IgD-negative memory B cell (primary cell): ENCODE data around the gene PRKCA. TPM values are rescaled to one million over a fixed set of nuclear protein-coding genes. Genes with fewer than 3 reads are reported as not detected.
A peak's percentile ranks its signal among the peaks of the same experiment; 100 is the strongest.
"Not testable (repeated sequence)": the region's sequence is repeated elsewhere in the genome, so short reads cannot be mapped to it uniquely, and the experiment has no call there.

Source experiments
- H3K27ac Mint-ChIP-seq, 3 donors: one replicate each; pipeline ENCODE4 v1.8.0; 2020 to 2022; ENCODE audit warnings: mild to moderate bottlenecking in 3 of 3, mixed read lengths in 3 of 3, moderate library complexity in 1 of 3
- H3K27me3 Mint-ChIP-seq: one replicate; pipeline ENCODE4 v1.8.0; 2021; ENCODE audit warnings: mixed read lengths
- H3K36me3 Mint-ChIP-seq: one replicate; pipeline ENCODE4 v1.8.0; 2020; ENCODE audit warnings: mild to moderate bottlenecking, mixed read lengths
- H3K4me1 Mint-ChIP-seq, 3 donors: one replicate each; pipeline ENCODE4 v1.8.0; 2020 to 2022; ENCODE audit warnings: mixed read lengths in 3 of 3, mild to moderate bottlenecking in 1 of 3
- H3K4me3 Mint-ChIP-seq, 4 donors: one replicate each; pipeline ENCODE4 v1.8.0; 2020 to 2022; ENCODE audit warnings: mild to moderate bottlenecking in 4 of 4, mixed read lengths in 4 of 4, moderate library complexity in 3 of 4
- H3K9me3 Mint-ChIP-seq, 3 donors: one replicate each; pipeline ENCODE4 v1.8.0; 2020 to 2021; ENCODE audit warnings: mixed read lengths in 3 of 3, mild to moderate bottlenecking in 1 of 3
- polyA plus RNA-seq: library from polyadenylated mRNA; unstranded; fragments of 300-500 nt; fragmentation: Illumina TruSeq; gene quantifications from one replicate; pipeline ENCODE4 v1.2.3, GENCODE V29; 2021

Gene PRKCA
- polyA plus RNA-seq, 1 donor from 2014 or later, result 0.14 TPM

DNA sequence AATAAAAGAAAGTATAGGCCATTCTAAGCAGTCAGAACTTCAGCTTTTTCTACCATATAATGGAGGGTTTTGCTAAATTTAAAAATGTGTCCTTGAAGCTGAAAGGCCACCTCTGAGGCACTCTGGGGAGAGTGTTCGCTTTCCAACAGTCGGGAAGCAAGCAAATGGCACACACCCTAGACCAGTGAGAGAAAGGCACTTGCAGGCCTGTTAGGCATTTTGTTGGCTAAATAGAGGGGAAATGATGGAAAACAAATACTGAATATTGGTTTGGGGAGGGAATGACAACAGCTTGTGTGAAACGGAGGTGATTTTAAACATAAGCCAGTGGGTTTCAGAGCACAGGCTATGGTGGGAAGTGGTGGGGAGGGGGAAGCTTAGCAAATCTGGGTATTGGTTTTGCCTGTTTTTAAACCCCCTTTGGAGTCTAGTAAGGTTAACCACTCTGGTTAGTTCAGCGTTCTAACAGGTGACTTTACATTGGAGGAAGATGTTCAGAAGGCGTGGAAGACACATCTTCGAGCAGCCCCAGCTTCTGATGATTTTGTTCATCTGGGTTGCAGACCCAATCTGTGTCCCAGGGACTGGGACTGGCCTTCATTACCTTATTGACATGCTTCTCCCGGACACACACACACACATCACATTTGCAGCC, 90.5 kb downstream of the PRKCA start:
- Mint-ChIP-seq H3K4me1 (peaks cover 0 to 3% (median 0%) of the 10 kb centered on the region in 3 donors), H3K36me3 (peaks cover 1% of the 10 kb centered on the region), H3K9me3 (peaks cover 0 to 2% (median 0%) of the 10 kb centered on the region in 3 donors), H3K4me3 (no peak overlapping the region), H3K27ac (no peak overlapping the region), H3K27me3 (no peaks in the 10 kb centered on the region)

DNA sequence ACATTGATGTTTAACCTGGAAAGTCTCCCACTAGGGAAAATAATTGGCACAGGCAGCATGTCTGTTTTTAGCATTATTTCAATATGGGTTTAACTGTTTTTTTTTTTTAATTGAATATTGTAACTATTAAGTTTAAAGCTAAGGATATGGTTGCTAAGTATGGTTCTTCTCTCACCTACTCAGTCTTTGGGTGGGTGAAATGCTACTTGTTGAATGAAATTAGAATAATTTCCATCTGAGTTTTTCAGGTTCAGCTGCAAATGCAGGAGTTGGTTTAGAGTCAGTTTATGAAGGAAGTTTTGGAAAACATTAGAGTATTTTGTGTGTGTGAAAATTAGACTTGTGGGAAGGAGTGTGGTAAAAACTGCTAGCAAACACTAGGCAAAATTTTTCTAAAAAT, 93.5 kb downstream of the PRKCA start:
- no peak overlapping the region for H3K27ac Mint-ChIP-seq
- no peak overlapping the region for H3K4me3 Mint-ChIP-seq
- peaks cover 0 to 5% (median 2%) of the 10 kb centered on the region in 3 donors for H3K4me1 Mint-ChIP-seq
- peaks cover 0 to 4% (median 0%) of the 10 kb centered on the region in 3 donors for H3K9me3 Mint-ChIP-seq
- peaks cover 5% of the 10 kb centered on the region for H3K36me3 Mint-ChIP-seq
- H3K27me3 Mint-ChIP-seq, result peaks cover 4% of the 10 kb centered on the region

DNA sequence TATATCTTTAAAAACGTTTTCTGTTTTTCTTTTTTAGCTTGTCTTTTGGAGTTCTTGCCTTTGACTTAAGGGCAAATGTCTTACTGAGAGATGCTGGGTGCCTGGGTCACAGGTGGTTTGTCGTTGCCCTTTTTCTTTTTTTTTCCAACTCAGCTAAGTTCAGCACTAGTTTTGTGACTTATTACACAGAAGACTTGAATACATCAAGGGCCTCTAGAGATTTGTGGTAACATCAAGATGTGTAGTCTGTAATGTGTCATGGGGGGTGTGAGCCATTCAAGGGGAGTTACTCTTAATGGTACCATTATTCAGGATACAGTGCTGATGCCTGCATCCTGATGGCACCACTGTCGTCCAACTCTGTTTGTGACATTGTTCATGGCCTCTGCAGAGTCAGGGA, 95.1 kb downstream of the PRKCA start:
- Mint-ChIP-seq H3K4me1 (peaks cover 0 to 5% (median 5%) of the 10 kb centered on the region in 3 donors), H3K4me3 (no peak overlapping the region), H3K9me3 (peaks cover 0 to 9% (median 0%) of the 10 kb centered on the region in 3 donors), H3K36me3 (peaks cover 5% of the 10 kb centered on the region), H3K27ac (no peak overlapping the region), H3K27me3 (peaks cover 6% of the 10 kb centered on the region)

DNA sequence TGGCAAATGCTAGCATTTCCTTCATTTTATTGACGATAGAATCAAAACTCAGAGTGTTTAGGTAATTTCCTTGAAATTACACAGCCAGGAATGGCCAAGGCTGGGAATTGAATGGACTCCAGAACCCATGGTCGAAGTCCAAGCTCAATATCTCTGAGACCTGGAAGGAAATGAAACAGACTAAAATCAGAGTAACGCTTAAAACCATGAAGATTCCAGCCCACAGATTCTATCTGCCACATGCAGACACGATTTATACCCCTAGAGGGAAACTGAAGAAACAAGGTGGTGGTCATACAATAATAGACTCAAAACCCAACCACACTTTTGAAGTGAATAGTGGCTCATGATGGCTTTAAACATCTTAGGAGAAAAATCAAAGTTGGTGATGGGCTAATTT, 95.6 kb downstream of the PRKCA start:
- H3K27me3 Mint-ChIP-seq, result peaks cover 6% of the 10 kb centered on the region
- H3K36me3 Mint-ChIP-seq, result peaks cover 5% of the 10 kb centered on the region
- H3K27ac Mint-ChIP-seq, result no peak overlapping the region
- H3K9me3 Mint-ChIP-seq, result peaks cover 0 to 9% (median 0%) of the 10 kb centered on the region in 3 donors
- H3K4me3 Mint-ChIP-seq, result peak overlapping the region in 1 of 4 donors; percentile 40
- peaks cover 0 to 5% (median 3%) of the 10 kb centered on the region in 3 donors for H3K4me1 Mint-ChIP-seq

DNA sequence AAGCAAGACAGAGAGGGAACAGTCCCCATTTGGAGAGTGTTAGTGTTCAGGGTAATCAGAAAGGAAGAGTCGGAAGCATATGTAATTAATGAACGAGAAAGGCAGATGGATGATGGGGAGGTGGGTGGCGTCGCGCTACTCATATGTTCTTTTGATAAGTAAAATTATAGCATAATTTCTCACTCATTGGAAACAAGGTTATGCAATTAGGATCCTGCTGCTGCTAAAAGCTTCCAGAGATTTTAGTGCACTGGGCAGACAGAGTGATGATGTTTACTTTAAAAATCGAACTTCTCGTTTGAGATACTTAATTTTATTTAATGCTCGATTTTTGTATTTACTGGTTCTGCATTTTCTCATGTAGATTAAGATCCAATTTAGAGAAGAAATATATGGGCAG, 96.2 kb downstream of the PRKCA start:
- peaks cover 5% of the 10 kb centered on the region for H3K36me3 Mint-ChIP-seq
- H3K9me3 Mint-ChIP-seq, result peaks cover 0 to 9% (median 0%) of the 10 kb centered on the region in 3 donors
- peaks cover 0 to 5% (median 3%) of the 10 kb centered on the region in 3 donors for H3K4me1 Mint-ChIP-seq
- H3K27ac Mint-ChIP-seq, result no peak overlapping the region
- H3K4me3 Mint-ChIP-seq, result no peak overlapping the region
- peaks cover 6% of the 10 kb centered on the region for H3K27me3 Mint-ChIP-seq

DNA sequence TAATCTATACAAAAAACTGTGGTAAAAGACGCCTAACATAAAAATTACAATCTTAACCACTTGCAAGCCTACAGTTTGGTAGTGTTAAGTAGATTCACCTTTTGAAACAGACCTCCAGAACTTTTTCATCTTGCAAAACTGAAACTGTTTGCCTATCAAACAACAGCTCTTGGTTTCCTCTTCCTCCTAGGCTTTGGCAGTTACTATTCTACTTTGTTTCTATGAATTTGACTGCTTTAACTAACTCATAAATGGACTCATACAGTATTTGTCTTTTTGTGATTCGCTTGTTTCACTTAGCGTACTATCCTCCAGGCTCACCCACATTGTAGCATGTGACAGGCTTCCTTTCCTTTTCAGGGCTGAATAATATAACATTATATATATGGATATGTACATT, 97.0 kb downstream of the PRKCA start:
- H3K36me3 Mint-ChIP-seq, result peaks cover 5% of the 10 kb centered on the region
- no peak overlapping the region for H3K27ac Mint-ChIP-seq
- peaks cover 0 to 6% (median 3%) of the 10 kb centered on the region in 3 donors for H3K4me1 Mint-ChIP-seq
- no peak overlapping the region for H3K4me3 Mint-ChIP-seq
- H3K27me3 Mint-ChIP-seq, result peaks cover 9% of the 10 kb centered on the region
- H3K9me3 Mint-ChIP-seq, result peaks cover 0 to 9% (median 0%) of the 10 kb centered on the region in 3 donors

DNA sequence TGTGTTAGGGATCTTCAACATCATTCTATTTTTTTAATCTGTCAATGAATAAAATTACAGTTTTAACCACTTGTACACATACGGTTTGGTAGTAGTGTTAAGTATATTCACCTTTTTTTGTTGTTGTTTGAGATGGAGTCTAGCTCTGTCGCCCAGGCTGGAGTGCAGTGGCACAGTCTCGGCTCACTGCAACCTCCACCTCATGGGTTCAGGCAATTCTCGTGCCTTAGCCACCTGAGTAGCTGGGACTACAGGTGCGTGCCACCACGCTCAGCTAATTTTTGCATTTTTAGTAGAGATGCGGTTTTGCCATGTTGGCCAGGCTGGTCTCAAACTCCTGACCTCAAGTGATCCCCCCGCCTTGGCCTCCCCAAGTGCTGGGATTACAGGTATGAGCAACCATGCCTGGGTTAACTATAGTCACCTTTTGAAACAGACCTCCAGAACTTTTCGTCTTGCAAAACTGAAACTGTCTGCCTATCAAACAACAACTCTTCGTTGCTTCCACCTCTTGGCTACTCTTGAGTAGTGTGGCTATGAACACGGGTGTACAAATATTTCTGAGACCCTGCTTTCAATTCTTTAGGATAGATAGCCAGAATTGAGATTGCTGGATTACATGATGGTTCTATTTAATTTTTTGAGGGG, 97.8 kb downstream of the PRKCA start:
- peak overlapping the region in 1 of 3 donors; percentile 55 for H3K27ac Mint-ChIP-seq
- not testable (repeated sequence) for H3K4me3 Mint-ChIP-seq, H3K9me3 Mint-ChIP-seq, H3K4me1 Mint-ChIP-seq, H3K36me3 Mint-ChIP-seq
- H3K27me3 Mint-ChIP-seq, result peaks cover 11% of the 10 kb centered on the region

DNA sequence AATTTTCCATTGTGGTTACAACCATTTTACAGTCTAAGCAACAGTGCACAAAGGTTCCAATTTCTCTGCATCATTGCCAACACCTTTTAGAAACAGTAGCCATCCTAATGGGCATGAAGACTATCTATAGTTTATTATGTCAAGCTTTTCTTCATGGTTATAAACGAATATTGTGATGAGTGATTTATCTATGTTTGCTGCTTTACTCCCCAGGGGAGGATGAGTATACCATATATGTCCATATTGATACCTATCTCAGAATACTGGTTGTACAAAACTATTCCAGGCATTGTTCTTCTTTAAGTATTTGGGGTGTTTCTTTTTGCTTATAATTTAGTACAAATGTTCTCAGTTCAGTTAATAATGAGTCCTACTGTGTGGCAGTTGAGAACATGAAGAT, 98.3 kb downstream of the PRKCA start:
- Mint-ChIP-seq H3K36me3 (peaks cover 5% of the 10 kb centered on the region), H3K27ac (peak overlapping the region in 1 of 3 donors; percentile 55), H3K9me3 (peaks cover 0 to 9% (median 0%) of the 10 kb centered on the region in 3 donors), H3K27me3 (peaks cover 14% of the 10 kb centered on the region), H3K4me3 (no peak overlapping the region), H3K4me1 (peaks cover 0 to 6% (median 3%) of the 10 kb centered on the region in 3 donors)

DNA sequence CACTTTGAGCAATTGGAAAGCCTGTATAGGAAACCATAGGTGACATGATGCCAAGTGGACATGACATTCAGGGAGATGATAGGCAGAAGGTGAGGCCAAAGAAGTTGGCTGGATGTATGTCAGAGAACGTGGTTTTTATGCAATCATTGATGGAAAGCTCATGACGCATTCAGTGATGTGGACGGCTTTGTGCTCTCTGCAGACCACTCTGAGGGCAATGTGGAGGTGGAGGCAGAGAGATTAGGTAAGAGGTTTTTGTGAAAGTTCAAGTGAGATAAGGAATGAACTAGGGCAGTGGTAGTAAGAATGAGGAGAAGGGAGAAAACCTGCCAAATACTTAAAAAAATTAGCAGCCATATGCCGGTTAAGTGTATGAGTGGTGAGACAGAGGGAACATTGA, 99.0 kb downstream of the PRKCA start:
- Mint-ChIP-seq H3K27me3 (peaks cover 14% of the 10 kb centered on the region), H3K4me1 (peaks cover 0 to 6% (median 3%) of the 10 kb centered on the region in 3 donors), H3K36me3 (peaks cover 5% of the 10 kb centered on the region), H3K9me3 (peaks cover 0 to 12% (median 0%) of the 10 kb centered on the region in 3 donors), H3K27ac (no peak overlapping the region), H3K4me3 (no peak overlapping the region)

DNA sequence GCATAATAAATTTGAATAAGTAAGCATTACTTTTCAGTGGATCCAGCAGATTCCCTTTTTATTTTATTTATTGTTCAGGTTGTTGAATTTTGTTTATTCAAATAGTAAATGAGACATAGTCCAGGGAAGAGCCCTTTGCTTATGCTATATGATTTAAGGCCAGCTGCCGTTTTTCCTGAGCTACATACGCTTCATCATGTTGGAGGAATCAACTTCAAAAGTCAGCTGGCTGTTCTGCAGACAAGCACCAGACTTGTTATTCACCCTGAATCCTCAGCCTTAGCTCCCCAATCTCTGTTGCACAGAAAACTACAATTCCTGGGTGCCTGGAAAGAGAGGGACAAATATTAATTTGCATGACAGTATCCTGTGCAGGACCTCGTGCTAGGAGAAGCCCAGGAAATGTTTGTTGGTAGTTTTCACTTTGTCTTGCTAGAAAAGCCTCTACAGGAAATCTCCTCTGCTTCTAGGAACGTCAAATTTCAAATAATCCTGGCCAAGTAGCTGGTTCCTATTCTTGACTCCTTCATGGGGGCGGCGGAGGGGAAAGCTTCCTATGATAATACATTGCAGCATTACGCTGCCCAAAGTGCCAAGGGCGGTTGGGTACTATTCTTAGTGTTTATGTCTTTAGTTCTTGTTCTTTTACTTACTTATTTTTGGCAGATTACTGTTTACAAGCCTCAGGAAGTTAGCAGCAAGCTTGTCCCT, 101.6 kb downstream of the PRKCA start:
- H3K27ac Mint-ChIP-seq, result no peak overlapping the region
- H3K4me3 Mint-ChIP-seq, result no peak overlapping the region
- peaks cover 2% of the 10 kb centered on the region for H3K36me3 Mint-ChIP-seq
- peaks cover 0 to 10% (median 0%) of the 10 kb centered on the region in 3 donors for H3K9me3 Mint-ChIP-seq
- peaks cover 0 to 8% (median 2%) of the 10 kb centered on the region in 3 donors for H3K4me1 Mint-ChIP-seq
- H3K27me3 Mint-ChIP-seq, result peaks cover 15% of the 10 kb centered on the region

DNA sequence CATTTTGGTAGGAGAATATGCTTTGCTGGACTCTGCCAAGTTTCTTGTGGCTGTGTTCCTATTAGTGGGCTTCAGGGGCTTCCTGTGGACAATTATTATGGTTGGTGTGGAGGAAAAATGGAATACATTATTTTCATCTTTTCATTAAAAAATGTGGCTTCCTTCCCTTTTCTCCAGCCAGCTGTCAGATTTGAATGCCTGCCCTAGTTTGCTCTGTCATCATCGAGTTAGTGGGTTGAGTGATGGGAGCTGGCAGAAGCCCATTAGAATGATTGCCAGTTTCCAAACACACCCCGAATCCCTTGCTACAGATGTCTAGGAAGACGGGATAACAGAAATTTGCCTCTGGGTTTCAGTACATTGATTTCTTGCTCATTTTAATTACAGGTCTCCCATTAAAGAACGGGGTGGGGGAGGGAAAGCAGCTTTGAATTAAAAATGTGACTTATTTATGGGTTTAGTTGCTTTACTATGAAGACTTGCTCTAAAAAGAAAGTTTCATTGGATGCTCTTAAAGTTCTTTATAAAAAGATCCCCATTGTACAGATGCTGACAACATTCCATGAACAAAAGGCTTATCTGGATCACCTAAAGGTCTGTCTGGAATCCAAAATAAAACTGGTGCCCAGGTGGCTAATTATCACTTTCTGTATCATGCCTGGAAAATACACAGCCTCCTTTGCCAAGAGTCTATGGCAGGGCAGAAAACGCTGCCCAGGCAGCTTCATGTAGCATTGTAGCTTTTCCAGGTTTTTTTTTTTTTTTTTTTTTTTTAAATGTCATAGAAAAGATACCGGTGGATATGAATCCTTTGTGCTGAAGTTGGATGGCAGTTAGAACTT, 103.6 kb downstream of the PRKCA start:
- Mint-ChIP-seq H3K27me3 (peaks cover 11% of the 10 kb centered on the region), H3K36me3 (no peaks in the 10 kb centered on the region), H3K4me3 (no peak overlapping the region), H3K27ac (no peak overlapping the region), H3K9me3 (peaks cover 0 to 8% (median 0%) of the 10 kb centered on the region in 3 donors), H3K4me1 (peaks cover 0 to 6% (median 0%) of the 10 kb centered on the region in 3 donors)

DNA sequence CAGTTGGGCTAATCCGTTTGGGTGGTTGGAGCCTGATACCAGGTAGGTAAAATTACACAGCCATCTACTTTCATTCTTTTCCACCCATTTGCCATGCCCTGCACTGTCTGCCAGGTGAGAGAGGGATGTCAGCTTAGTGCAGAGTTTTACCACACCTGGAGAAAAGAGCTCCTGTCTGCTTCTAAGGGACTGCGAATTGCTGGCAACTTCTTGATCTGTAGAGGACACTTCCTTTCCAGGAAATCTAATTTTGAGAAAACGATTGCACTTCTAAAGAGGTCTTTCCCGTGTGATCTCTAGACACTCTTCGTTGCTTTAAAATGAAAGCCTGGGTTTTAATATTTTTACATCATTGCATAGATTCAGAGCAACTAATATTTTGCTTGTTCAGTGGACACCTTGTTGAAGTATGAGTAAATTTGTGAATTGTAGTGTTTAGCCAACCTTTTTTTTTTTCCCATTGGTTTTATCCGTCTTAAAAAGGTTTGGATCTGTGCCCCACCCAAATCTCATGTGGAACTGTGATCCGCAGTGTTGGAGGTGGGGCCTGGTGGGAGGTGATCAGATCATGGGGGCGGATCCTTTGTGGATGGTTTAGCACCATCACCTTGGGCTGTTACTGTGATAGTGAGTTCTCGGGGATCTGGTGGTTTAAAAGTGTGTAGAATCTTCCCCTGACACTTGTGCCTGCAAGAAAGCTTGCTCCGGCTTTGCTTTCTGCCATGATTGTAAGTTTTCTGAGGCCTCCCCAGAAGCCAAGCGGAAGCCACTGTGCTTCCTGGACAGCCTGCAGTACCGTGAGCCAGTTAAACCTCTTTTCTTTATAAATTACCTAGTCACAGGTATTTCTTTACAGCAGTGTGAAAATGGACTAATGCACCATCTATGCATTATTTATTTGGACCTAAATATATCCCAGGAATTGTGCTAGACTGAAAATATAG, 104.6 kb downstream of the PRKCA start:
- peaks cover 0 to 3% (median 0%) of the 10 kb centered on the region in 3 donors for H3K4me1 Mint-ChIP-seq
- H3K27me3 Mint-ChIP-seq, result peaks cover 9% of the 10 kb centered on the region

DNA sequence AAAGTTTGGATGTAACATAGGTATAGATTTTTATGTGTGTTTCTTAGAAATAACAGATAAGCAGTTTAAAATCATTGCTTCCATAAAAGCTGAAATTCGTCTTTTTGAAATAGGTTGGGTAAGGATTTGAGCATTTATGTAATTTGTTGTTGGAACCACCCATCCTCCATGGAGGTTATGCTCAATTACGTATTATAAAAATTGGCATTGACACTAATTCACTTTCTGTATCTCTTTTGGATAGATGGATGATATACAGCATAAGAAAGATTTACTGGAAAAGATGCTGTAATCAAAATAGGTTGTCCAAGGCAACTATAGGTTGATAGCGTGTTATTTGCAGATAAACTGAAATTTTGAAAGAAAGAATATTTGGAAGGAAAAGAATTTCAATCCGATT, 105.5 kb downstream of the PRKCA start:
- H3K4me1 Mint-ChIP-seq, result peaks cover 0 to 3% (median 3%) of the 10 kb centered on the region in 3 donors
- no peak overlapping the region for H3K4me3 Mint-ChIP-seq
- H3K9me3 Mint-ChIP-seq, result peaks cover 0 to 4% (median 0%) of the 10 kb centered on the region in 3 donors
- peaks cover 12% of the 10 kb centered on the region for H3K27me3 Mint-ChIP-seq
- no peak overlapping the region for H3K27ac Mint-ChIP-seq
- peaks cover 2% of the 10 kb centered on the region for H3K36me3 Mint-ChIP-seq

More for the DNA sequence above, 104.6 kb downstream of the PRKCA start:
- Mint-ChIP-seq H3K4me3 (no peak overlapping the region), H3K36me3 (no peaks in the 10 kb centered on the region), H3K9me3 (peaks cover 0 to 5% (median 0%) of the 10 kb centered on the region in 3 donors), H3K27ac (no peak overlapping the region)
